ENCODE data around the gene ARHGEF11.
A peak's percentile ranks its signal among the peaks of the same experiment; 100 is the strongest.
"Not testable (repeated sequence)": the region's sequence is repeated elsewhere in the genome, so short reads cannot be mapped to it uniquely, and the experiment has no call there.

ARHGEF11 gene

DNA sequence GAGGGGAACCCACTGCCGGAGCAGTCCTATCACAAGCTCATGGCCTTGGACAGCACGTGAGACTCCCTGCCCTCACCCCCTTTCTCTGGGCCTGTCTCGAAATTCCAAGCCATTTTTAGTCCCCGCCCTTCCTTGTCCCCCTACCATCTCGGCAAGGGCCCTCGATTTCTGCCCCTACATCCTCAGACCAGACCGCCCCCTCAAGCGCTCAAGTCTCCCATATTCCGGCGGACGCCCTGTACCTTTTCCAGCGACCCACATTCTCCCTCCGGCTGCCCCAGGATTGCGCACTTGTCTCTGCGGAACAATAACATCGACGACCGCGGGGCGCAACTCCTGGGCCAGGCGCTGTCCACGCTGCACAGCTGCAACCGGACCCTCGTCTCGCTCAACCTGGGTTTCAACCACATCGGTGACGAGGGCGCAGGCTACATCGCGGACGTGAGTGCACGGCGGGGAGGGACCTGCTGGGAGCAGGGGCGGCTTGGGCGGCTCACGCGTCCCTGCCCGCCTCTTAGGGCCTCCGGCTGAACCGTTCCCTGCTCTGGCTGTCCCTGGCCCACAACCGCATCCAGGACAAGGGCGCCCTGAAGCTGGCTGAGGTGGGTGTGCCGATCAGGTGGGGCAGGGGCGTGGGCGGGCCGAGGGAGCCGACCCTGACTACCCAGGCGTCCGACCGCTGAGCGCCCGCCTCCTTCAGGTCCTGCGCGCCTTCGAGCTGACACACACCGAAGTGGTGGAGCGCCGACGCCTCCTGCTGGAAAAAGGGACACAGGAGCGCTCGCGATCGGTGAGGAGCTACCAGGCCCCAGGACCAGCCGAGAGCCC lies 118.1 kb downstream of the ARHGEF11 start:
- Histone ChIP-seq H3K36me3 (ENCODE audit: insufficient read depth, low read length) (no peaks in the 10 kb centered on the region), H2AFZ (ENCODE audit: low read depth, low read length) (no peak overlapping the region), H3K9me3 (ENCODE audit: low read length) (no peaks in the 10 kb centered on the region), H3K4me1 (ENCODE audit: insufficient read depth, low read length) (peaks cover 7% of the 10 kb centered on the region), H3K4me3 (ENCODE audit: low read length) (peak overlapping the region; percentile 5), H3K27me3 (ENCODE audit: insufficient read depth, low read length) (peaks cover 59% of the 10 kb centered on the region)

DNA sequence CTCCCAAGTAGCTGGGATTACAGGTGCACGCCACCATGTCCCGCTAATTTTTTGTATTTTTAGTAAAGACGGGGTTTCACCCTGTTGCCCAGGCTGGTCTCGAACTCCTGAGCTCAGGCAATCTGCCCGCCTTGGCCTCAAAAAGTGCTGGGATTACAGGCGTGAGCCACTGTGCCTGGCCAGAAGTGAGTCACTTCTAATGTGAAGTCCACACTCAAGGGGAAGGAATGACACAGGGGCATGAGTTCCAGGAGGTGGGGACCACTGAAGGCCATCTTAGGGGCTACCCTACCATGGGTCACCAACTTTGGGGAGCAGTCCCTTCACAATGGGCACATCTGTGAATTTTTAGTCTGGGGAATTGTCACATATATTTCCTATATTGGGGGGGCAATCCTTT lies 118.8 kb downstream of the ARHGEF11 start:
- H3K4me1 ChIP-seq (ENCODE audit: insufficient read depth, low read length): not testable (repeated sequence)

DNA sequence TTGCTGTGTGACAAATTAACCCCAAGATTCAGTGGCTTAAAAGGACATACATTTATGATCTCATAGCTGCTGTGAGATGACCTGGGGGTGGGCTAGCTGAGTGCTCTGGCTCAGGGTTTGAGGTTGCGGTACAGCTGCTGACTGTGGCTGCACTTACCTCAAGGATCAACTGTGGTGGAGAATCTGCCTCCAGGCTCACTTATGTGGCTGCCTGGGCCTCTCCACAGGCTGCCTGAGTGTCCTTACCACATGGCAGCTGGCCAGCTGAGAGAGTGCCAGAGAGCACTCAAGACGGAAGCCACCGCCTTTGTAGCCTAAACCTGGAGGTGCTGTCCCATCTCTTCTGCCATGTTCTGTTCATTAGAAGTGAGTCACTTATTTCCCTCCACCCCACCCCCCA lies 119.4 kb downstream of the ARHGEF11 start:
- Histone ChIP-seq H3K4me3 (ENCODE audit: low read length) (no peak overlapping the region), H3K4me1 (ENCODE audit: insufficient read depth, low read length) (no peaks in the 10 kb centered on the region), H2AFZ (ENCODE audit: low read depth, low read length) (no peak overlapping the region), H3K9me3 (ENCODE audit: low read length) (peaks cover under 1% of the 10 kb centered on the region), H3K36me3 (ENCODE audit: insufficient read depth, low read length) (no peaks in the 10 kb centered on the region), H3K27me3 (ENCODE audit: insufficient read depth, low read length) (peaks cover 72% of the 10 kb centered on the region)

More for the DNA sequence above, 118.8 kb downstream of the ARHGEF11 start:
- H3K36me3 ChIP-seq (ENCODE audit: insufficient read depth, low read length); H3K4me3 ChIP-seq (ENCODE audit: low read length); H2AFZ ChIP-seq (ENCODE audit: low read depth, low read length); H3K9me3 ChIP-seq (ENCODE audit: low read length): not testable (repeated sequence)
- H3K27me3 ChIP-seq (ENCODE audit: insufficient read depth, low read length): peaks cover 66% of the 10 kb centered on the region

DNA sequence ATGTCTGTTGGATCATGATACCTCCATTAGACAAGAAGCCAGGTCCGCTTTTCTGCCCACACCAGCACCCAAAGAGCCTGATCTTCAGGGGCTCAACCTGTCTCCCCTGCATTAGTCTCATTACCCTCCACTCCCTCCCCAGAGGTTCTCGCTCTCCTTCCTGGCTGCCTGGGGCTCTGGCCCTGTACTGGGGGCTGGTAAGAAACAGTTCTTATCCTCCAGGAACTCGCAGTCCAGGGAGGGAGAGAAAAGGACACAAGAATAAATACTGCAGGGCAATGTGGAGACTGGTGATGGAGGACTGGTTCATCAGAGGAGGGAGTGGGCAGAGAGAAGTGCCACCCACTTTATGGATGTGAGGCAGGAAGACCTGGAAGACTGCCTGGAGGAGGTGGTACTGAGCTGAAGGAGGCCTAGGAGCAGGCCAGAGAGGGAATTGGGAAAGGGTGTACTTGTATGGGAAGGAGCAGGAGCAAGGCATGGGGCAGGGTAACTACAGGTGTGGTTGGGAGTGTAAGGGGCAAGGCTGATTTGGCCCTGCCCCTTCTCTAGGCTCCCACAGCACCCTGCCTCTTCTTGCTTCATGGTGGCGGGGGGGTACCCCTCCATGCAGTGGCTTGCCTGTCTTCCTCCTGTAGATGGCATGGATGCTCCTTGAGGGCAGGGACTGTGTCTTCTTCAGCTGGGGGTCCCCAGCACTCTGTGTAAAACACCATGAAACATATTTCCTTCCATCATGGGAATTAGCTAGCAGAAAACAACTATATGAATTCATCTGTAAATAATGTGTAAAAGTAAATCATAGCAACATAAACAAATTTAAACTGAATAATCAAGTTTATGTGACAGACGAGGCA lies 120.2 kb downstream of the ARHGEF11 start:
- no peaks in the 10 kb centered on the region for H3K36me3 ChIP-seq (ENCODE audit: insufficient read depth, low read length)
- H3K27me3 ChIP-seq (ENCODE audit: insufficient read depth, low read length): peaks cover 80% of the 10 kb centered on the region

DNA sequence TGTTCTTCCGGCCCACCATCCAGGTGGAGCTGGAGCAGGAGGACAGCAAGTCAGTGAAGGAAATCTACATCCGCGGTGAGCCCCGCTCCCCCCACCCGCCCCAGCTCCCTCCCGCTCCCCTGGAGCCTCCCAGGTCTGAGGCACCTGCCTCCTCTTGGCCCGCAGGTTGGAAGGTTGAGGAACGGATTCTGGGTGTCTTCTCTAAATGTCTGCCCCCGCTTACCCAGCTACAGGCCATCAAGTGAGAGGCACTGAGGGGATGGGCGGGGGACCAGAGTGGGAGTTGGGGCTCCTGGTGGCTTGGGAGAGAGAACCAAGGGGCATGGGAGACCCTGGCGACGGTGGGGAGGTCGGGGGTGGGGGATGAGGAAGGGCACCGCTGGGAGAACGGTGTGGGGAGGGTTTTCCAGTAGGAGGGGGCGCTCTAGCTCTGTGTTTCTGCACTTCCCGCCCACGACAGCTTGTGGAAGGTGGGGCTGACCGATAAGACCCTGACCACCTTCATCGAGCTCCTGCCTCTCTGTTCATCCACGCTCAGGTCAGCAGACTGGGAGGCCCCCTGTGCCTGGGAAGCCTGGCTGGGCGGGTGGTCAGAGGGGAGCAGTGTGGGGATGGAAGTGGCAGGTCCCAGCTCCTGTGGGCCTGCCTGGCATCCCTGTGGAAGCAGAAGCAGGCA lies 120.9 kb downstream of the ARHGEF11 start:
- H3K4me1 ChIP-seq (ENCODE audit: insufficient read depth, low read length): no peaks in the 10 kb centered on the region
- H3K27me3 ChIP-seq (ENCODE audit: insufficient read depth, low read length): peaks cover 87% of the 10 kb centered on the region
- H3K36me3 ChIP-seq (ENCODE audit: insufficient read depth, low read length): no peaks in the 10 kb centered on the region
- no peak overlapping the region for H3K4me3 ChIP-seq (ENCODE audit: low read length)
- peaks cover 2% of the 10 kb centered on the region for H3K9me3 ChIP-seq (ENCODE audit: low read length)
- H2AFZ ChIP-seq (ENCODE audit: low read depth, low read length): no peak overlapping the region

More for the DNA sequence above, 120.2 kb downstream of the ARHGEF11 start:
- H2AFZ ChIP-seq (ENCODE audit: low read depth, low read length): no peak overlapping the region
- no peak overlapping the region for H3K4me3 ChIP-seq (ENCODE audit: low read length)
- H3K9me3 ChIP-seq (ENCODE audit: low read length): peaks cover 2% of the 10 kb centered on the region
- H3K4me1 ChIP-seq (ENCODE audit: insufficient read depth, low read length): no peaks in the 10 kb centered on the region

DNA sequence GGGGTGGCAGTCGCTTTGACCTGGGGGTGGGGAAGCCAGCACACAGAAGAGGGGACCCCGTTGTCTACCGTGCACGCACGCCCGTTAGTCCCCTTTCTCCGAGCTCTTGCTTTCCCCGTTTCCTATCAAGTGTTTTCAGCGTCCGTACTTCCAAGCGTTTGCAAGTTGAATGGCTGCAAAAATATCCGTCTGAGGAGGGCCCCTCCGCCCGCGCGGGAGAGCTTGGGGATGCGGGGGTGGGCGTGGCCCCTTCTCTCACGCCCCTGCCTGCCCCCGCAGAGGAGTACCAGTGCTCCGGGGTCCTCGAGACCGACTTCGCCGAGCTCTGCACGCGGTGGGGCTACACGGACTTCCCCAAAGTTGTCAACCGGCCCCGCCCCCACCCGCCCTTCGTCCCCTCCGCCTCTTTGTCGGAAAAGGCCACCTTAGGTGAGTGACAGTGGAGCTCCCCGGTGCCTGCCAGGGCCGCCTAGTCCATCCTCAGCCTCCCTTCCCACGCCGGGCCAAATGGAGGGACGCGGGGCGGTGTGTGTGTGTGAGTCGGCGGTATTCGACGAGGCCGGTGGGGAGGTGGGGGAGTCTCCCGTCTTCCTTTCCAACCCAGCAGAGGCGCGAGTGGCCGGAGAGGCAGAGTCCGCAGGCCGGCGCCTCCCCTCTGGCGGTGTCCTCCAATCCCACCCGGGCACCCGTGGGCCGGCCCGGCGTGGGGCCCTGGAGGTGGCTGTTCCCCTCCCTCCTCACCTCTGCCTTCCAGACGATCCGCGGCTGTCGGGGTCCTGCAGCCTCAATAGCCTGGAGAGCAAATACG lies 121.7 kb downstream of the ARHGEF11 start:
- no peaks in the 10 kb centered on the region for H3K36me3 ChIP-seq (ENCODE audit: insufficient read depth, low read length)
- peaks cover 2% of the 10 kb centered on the region for H3K9me3 ChIP-seq (ENCODE audit: low read length)
- H2AFZ ChIP-seq (ENCODE audit: low read depth, low read length): no peak overlapping the region
- H3K4me3 ChIP-seq (ENCODE audit: low read length): no peak overlapping the region
- H3K27me3 ChIP-seq (ENCODE audit: insufficient read depth, low read length): peaks cover 89% of the 10 kb centered on the region
- H3K4me1 ChIP-seq (ENCODE audit: insufficient read depth, low read length): no peaks in the 10 kb centered on the region

DNA sequence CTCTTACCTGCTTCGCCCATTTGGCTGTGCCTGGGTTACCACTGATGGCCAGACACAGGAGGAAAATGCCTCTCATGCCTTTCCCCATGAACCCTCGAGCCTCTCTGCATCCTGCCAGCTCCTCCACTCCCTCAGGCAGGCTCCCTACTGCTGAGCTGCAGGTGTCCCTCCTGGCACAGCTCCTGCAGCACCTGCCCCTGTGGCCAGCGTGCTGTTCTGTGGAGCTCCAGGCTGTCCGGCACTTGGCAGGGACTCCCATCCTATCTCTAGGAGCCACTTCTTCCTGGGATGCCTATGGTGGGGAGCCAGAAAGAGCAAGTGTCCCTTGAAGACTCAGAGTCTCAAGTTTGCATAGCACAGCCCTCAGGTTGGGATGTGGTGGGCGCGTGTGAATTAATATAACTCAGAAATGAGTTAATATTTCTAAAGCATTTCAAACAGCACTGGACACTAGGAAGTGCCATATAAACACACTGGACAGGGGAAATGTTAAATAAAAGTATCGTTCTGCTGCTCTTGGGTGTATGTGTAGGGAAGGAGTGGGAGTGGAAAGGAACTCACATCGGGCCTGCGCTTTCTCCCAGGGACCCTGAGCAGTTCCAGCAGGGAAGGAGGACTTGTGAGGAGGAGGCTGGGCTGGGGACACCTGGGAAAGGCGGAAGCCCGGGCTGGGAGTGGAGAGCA lies 122.4 kb downstream of the ARHGEF11 start:
- H2AFZ ChIP-seq (ENCODE audit: low read depth, low read length): no peak overlapping the region
- H3K36me3 ChIP-seq (ENCODE audit: insufficient read depth, low read length): no peaks in the 10 kb centered on the region
- no peaks in the 10 kb centered on the region for H3K4me1 ChIP-seq (ENCODE audit: insufficient read depth, low read length)
- peaks cover 91% of the 10 kb centered on the region for H3K27me3 ChIP-seq (ENCODE audit: insufficient read depth, low read length)
- H3K4me3 ChIP-seq (ENCODE audit: low read length): no peak overlapping the region
- peaks cover 2% of the 10 kb centered on the region for H3K9me3 ChIP-seq (ENCODE audit: low read length)

DNA sequence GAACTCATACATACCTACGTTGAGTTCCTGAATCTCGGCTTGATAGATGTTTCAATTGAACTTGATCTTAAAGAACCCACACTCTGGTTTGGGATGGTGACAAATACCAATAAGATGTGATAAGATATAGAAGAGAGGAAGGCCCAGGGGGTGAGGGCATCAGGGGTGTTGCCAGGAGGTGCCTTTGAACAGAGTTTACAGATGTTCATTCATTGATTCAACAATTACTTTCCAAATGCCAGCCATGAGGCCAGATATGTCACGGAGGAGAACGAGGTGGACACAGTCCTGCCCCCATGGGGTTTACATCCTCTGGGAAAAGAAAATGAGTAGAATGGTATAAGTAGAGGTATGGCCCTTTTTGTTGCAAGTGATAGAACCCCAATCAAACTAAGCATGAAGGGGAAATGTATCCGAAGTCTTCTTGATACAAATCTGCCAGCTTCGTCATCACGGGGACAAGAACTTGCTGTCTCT lies 124.5 kb downstream of the ARHGEF11 start:
- Histone ChIP-seq H3K36me3 (ENCODE audit: insufficient read depth, low read length) (no peaks in the 10 kb centered on the region), H3K4me1 (ENCODE audit: insufficient read depth, low read length) (no peaks in the 10 kb centered on the region), H2AFZ (ENCODE audit: low read depth, low read length) (no peak overlapping the region), H3K4me3 (ENCODE audit: low read length) (no peak overlapping the region), H3K27me3 (ENCODE audit: insufficient read depth, low read length) (peaks cover 72% of the 10 kb centered on the region), H3K9me3 (ENCODE audit: low read length) (peaks cover 2% of the 10 kb centered on the region)

DNA sequence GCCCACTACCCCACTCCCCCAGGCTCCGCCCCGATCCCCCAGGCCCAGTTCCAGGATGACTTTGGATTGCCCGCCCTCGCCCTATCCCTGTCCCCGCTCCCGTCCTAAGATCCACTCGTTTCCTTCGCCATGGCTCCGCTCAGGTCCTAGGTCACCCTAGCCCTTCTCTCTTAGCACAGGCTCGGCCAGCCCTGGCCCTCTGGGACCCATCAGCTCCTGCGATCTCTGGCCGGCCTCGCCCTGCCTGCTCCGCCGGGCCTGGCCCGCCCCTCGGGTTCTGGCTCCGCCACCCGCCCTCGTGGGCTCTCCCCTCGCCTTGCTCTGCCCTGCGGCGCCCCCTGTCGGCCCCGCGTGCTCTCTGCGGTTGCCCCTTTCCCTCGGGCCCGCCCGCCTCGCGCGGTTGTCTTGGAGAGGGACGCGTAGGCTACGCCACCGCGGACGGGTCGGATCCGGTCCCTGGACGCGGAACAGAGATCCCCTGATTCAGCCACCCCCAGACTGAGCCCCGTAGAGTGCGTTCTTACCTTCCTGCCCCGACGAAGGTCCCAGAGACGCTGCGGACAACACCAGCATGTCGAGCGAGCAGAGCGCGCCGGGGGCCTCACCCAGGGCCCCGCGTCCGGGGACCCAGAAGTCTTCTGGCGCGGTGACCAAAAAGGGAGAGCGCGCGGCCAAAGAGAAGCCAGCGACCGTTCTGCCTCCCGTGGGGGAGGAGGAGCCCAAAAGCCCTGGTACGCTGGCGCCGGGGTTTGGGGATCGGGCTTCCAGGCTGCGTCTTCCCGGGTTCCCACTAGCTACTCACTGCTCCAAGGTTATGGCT lies 125.1 kb downstream of the ARHGEF11 start, which contains the start of gene LRRC71:
LRRC71 (plus strand) TSS at position 400 of the 820 bp plus-strand sequence; CDS start at position 572, 172 bp downstream.
- Histone ChIP-seq H3K27me3 (ENCODE audit: insufficient read depth, low read length) (peaks cover 65% of the 10 kb centered on the region), H3K4me3 (ENCODE audit: low read length) (no peak within 1 kb of the TSS)

DNA sequence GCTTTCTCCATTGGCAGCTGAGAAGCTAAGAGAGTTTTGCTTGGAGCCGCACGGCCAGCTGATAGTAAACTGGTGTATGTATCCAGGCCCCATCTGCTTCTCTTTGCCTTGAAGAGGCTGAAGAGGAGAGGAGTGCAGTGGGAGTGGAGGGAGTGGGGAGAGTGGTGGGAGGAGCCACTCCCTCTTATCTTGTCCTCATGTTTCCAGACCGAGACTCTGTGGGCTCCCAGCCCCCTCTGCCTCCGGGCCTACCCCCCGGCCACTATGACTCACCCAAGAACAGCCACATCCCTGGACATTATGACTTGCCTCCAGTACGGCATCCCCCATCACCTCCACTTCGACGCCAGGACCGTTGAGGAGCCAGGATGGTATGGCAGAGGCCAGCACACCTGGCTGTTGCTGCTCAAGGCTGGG lies 131.1 kb downstream of the ARHGEF11 start:
- no peaks in the 10 kb centered on the region for H3K4me1 ChIP-seq (ENCODE audit: insufficient read depth, low read length)
- H3K4me3 ChIP-seq (ENCODE audit: low read length): no peak overlapping the region
- H3K36me3 ChIP-seq (ENCODE audit: insufficient read depth, low read length): no peaks in the 10 kb centered on the region

More for the DNA sequence above, 125.1 kb downstream of the ARHGEF11 start, which contains the start of gene LRRC71:
- H2AFZ ChIP-seq (ENCODE audit: low read depth, low read length): peak within 1 kb of the TSS; percentile 32
- no peaks in the 10 kb centered on the region for H3K4me1 ChIP-seq (ENCODE audit: insufficient read depth, low read length)
- H3K36me3 ChIP-seq (ENCODE audit: insufficient read depth, low read length): no peaks in the 10 kb centered on the region
- peaks cover 2% of the 10 kb centered on the region for H3K9me3 ChIP-seq (ENCODE audit: low read length)

DNA sequence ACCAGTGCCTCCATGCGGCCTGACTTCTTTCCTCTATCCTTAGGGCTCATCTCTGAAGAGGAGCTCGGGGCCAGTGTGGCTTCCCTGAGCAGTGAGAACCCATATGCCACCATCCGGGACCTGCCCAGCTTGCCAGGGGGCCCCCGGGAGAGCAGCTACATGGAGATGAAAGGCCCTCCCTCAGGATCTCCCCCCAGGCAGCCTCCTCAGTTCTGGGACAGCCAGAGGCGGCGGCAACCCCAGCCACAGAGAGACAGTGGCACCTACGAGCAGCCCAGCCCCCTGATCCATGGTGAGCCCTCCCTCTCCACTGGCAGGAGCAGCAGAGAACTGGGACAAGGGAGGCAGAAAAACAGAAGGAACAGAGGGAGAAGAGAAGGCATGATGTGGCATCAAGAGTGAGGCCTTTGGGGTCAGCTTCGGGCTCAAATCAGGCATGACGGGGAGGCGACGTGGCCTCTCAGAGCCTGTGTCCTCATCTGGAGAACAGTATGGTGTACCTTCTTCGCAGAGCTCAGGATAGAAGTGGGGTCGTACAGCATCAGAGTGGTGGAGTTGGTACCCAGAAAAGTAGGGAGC lies 131.6 kb downstream of the ARHGEF11 start:
- no peaks in the 10 kb centered on the region for H3K36me3 ChIP-seq (ENCODE audit: insufficient read depth, low read length)

More for the DNA sequence above, 131.1 kb downstream of the ARHGEF11 start:
- H2AFZ ChIP-seq (ENCODE audit: low read depth, low read length): no peak overlapping the region
- no peaks in the 10 kb centered on the region for H3K9me3 ChIP-seq (ENCODE audit: low read length)
- peaks cover 7% of the 10 kb centered on the region for H3K27me3 ChIP-seq (ENCODE audit: insufficient read depth, low read length)

More for the DNA sequence above, 131.6 kb downstream of the ARHGEF11 start:
- Histone ChIP-seq H2AFZ (ENCODE audit: low read depth, low read length) (no peak overlapping the region), H3K4me3 (ENCODE audit: low read length) (no peak overlapping the region), H3K4me1 (ENCODE audit: insufficient read depth, low read length) (no peaks in the 10 kb centered on the region), H3K9me3 (ENCODE audit: low read length) (no peaks in the 10 kb centered on the region), H3K27me3 (ENCODE audit: insufficient read depth, low read length) (peaks cover 3% of the 10 kb centered on the region)
